ENCODE measurements around the gene FPGS. TPM values are rescaled to one million over a fixed set of nuclear protein-coding genes. Genes with fewer than 3 reads are reported as not detected.
A peak's percentile ranks its signal among the peaks of the same experiment; 100 is the strongest.

The FPGS gene
- total and polyA plus RNA-seq, 4 donors = 20.4 to 61.1 (median 42.7) TPM

GRCh38 chr9:127789179-127789578 is 13.5 kb upstream of the FPGS start:
- peak; percentile 89 to 91 for TF ChIP-seq RXRA (IDR thresholded peaks at IDR 0.05)
- peak; percentile 47 for TF ChIP-seq MAX (IDR thresholded peaks at IDR 0.05)
- peak; percentile 81 to 83 for TF ChIP-seq HNF4A (conservative IDR thresholded peaks at IDR 0.05)
- TF ChIP-seq EGR1 (IDR thresholded peaks at IDR 0.05; ENCODE audit: low read depth in 2 of 2) = peak in 1 of 2 donors; percentile 45
- peak in 1 of 2 donors; percentile 1 for TF ChIP-seq RAD21 (IDR thresholded peaks at IDR 0.05)
- TF ChIP-seq SP1 (IDR thresholded peaks at IDR 0.05) = peak; percentile 68
- no peak for TF ChIP-seq CTCF (IDR thresholded peaks at IDR 0.05; ENCODE audit: low read depth, low read length, missing input control)
- TF ChIP-seq FOXA2 (IDR thresholded peaks at IDR 0.05) = no peak
- TF ChIP-seq HNF4G (IDR thresholded peaks at IDR 0.05) = peak; percentile 6
- no peak for TF ChIP-seq TAF1 (conservative IDR thresholded peaks at IDR 0.05)
- TF ChIP-seq NR2F2 (IDR thresholded peaks at IDR 0.05) = peak; percentile 76
- peak; percentile 60 for TF ChIP-seq REST (IDR thresholded peaks at IDR 0.05)
- peak; percentile 20 for TF ChIP-seq YY1 (IDR thresholded peaks at IDR 0.05)
- no peak for TF ChIP-seq GABPA (IDR thresholded peaks at IDR 0.05 in 1 of 2, conservative IDR thresholded peaks at IDR 0.05 in 1 of 2)
- peak in 1 of 2 donors; percentile 1 for TF ChIP-seq JUND (IDR thresholded peaks at IDR 0.05)
- H3K9ac ChIP-seq (ENCODE audit: low read depth in 1 of 2, low read length in 2 of 2) = peak overlapping the region in 1 of 2 donors; percentile 33
- no peaks in the 10 kb centered on the region for H3K9me3 ChIP-seq (ENCODE audit: control insufficient read depth in 4 of 4, low read length in 3 of 4)
- peaks cover 22 to 73% (median 58%) of the 10 kb centered on the region in 4 donors for H3K4me1 ChIP-seq (ENCODE audit: control insufficient read depth in 4 of 4, insufficient read depth in 4 of 4, low read length in 3 of 4)
- DNase-seq (ENCODE audit: low spot score) = no peak
- H3K36me3 ChIP-seq (ENCODE audit: control insufficient read depth in 4 of 4, insufficient read depth in 3 of 4, low read depth in 1 of 4, low read length in 3 of 4) = peaks cover 10 to 29% (median 25%) of the 10 kb centered on the region in 4 donors
- H3K27me3 ChIP-seq (ENCODE audit: control insufficient read depth in 4 of 4, insufficient read depth in 4 of 4, low read length in 3 of 4) = no peaks in the 10 kb centered on the region
- 41% methylated on average over 25 of the region's 25 CpGs for WGBS
- peak overlapping the region; percentile 68 to 86 for H3K27ac ChIP-seq (ENCODE audit: low read depth in 1 of 2, low read length in 2 of 2)
- no peak overlapping the region for H3K4me3 ChIP-seq (ENCODE audit: low read depth in 1 of 3, low read length in 3 of 3)

- WGBS = 58% methylated on average over 9 of the region's 9 CpGs
- Histone ChIP-seq H3K9ac (ENCODE audit: low read depth in 1 of 2, low read length in 2 of 2) (peak overlapping the region in 1 of 2 donors; percentile 70), H3K9me3 (ENCODE audit: control insufficient read depth in 4 of 4, low read length in 3 of 4) (no peaks in the 10 kb centered on the region), H3K27me3 (ENCODE audit: control insufficient read depth in 4 of 4, insufficient read depth in 4 of 4, low read length in 3 of 4) (no peaks in the 10 kb centered on the region), H3K36me3 (ENCODE audit: control insufficient read depth in 4 of 4, insufficient read depth in 3 of 4, low read depth in 1 of 4, low read length in 3 of 4) (peaks cover 10 to 29% (median 25%) of the 10 kb centered on the region in 4 donors), H3K4me1 (ENCODE audit: control insufficient read depth in 4 of 4, insufficient read depth in 4 of 4, low read length in 3 of 4) (peaks cover 25 to 78% (median 63%) of the 10 kb centered on the region in 4 donors), H3K4me3 (ENCODE audit: low read depth in 1 of 3, low read length in 3 of 3) (no peak overlapping the region), H3K27ac (ENCODE audit: low read depth in 1 of 2, low read length in 2 of 2) (peak overlapping the region; percentile 68 to 82)
- no peak for DNase-seq (ENCODE audit: low spot score)
- no peak for TF ChIP-seq EGR1 (IDR thresholded peaks at IDR 0.05; ENCODE audit: low read depth in 2 of 2)
- no peak for TF ChIP-seq ATF3 (IDR thresholded peaks at IDR 0.05)
- TF ChIP-seq GABPA (IDR thresholded peaks at IDR 0.05 in 1 of 2, conservative IDR thresholded peaks at IDR 0.05 in 1 of 2) = no peak
- no peak for TF ChIP-seq FOXA2 (IDR thresholded peaks at IDR 0.05)
- peak; percentile 38 to 46 for TF ChIP-seq HNF4A (conservative IDR thresholded peaks at IDR 0.05)
- no peak for TF ChIP-seq CTCF (IDR thresholded peaks at IDR 0.05; ENCODE audit: low read depth, low read length, missing input control)
- TF ChIP-seq MAX (IDR thresholded peaks at IDR 0.05) = no peak
- peak; percentile 23 for TF ChIP-seq REST (IDR thresholded peaks at IDR 0.05)
These were observed 12.4 kb upstream of the FPGS start for GRCh38 chr9:127790094-127790855.

All from liver (tissue), 9 donors.